NCI-H2196 treated with DMSO at 0.1 percent for 48 hours (cell line): ENCODE measurements around the gene DOK6.

Experiments used
- DNase-seq: peaks from one replicate; lab custom pipeline; 2025; ENCODE audit not compliant: unreplicated experiment; lab: John Stamatoyannopoulos, UW

DOK6 gene

GRCh38 chr18:69680123-69680522 is 279.4 kb downstream of the DOK6 start:
- DNase-seq: no peak

DNA sequence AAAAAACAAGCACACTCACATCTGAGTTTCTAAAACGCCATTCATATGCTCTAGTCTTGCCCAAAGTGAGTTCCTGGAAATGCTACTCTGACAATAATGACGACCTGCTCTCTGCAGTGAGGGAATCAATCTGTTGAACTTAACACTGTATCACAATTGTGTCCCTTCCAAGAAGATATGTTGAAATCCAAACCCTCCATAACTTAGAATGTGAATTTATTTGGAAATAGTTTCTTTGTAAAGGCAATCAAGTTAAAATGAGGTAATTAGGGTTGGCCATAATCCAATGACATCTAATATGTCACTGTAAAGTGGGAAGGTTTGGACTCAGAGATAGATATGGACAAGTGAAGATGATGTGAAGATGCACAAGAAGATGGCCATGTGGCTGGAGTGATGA is 282.5 kb downstream of the DOK6 start:
- DNase-seq: no peak

GRCh38 chr18:69684789-69685188 is 284.1 kb downstream of the DOK6 start:
- DNase-seq: no peak

GRCh38 chr18:69686861-69687260 is 286.2 kb downstream of the DOK6 start:
- DNase-seq: no peak

- no peak for DNase-seq
These were observed 288.6 kb downstream of the DOK6 start for GRCh38 chr18:69689121-69689759.

- DNase-seq: no peak
These were observed 290.5 kb downstream of the DOK6 start for GRCh38 chr18:69691008-69691760.

- DNase-seq: no peak
These were observed 296.4 kb downstream of the DOK6 start for GRCh38 chr18:69697069-69697468.

DNA sequence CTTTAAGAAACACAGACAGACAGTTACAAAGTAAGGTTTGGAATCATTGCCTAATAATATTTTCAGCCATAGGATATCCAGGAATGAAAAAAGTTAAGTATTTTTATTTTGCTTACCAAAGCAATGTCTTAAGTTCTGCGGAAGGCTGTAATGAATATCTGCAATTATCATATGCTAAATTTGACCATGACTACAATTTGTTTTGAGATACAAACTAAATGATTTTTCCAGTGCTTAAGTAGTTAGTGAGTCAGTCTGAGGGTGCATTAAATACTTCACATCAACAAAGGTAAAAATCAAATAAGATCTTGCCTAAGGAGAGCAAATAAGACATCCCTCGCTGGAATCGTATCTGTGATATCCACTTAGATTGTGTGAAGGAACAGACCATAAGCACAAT is 297.0 kb downstream of the DOK6 start:
- DNase-seq: no peak

- DNase-seq: no peak
These were observed 300.6 kb downstream of the DOK6 start for GRCh38 chr18:69701305-69701704.

DNA sequence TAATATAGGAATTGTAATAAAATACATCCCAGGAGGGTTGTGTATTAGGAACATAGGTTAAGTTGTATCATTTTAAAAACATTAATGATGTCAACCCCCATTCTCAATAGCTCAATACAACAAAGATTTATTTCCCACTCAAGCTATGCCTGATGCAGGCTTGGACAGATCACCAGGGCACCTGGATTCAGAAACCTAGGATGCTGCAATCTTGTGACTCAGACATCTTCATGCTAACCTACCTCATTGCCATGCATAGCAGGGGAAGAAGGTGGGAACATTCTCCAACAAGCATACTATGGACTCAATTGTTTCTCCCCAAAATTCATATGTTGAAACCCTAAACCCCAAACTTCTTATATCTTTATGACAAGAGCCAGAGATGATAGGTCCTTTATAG is 302.8 kb downstream of the DOK6 start:
- no peak for DNase-seq

- DNase-seq: no peak
These were observed 305.3 kb downstream of the DOK6 start for GRCh38 chr18:69705987-69706386.

- no peak for DNase-seq
These were observed 308.2 kb downstream of the DOK6 start for GRCh38 chr18:69708844-69709243.

GRCh38 chr18:69715191-69715795 is 314.6 kb downstream of the DOK6 start:
- no peak for DNase-seq

DNA sequence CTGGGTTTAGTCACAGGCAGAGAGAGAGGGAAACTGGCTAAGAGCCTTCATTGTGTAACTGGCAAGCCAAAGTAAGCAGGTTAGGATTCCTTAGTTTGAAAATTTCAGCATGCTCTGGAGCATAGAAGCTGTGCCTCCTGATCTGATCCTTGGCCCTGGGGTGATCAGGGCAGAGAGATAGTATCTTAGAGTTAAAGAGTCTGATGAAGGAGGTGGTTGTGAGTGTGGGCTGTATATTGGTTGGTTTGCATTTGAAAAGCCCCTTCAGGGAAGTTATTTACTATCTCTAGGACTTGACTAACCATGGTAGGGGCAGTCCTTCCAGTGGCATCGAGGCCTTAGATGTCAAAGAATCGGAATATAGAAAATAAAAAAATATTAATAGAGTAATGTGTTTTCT is 316.9 kb downstream of the DOK6 start:
- DNase-seq: no peak

GRCh38 chr18:69718912-69719547 is 318.3 kb downstream of the DOK6 start:
- DNase-seq: no peak

- no peak for DNase-seq
These were observed 319.7 kb downstream of the DOK6 start for GRCh38 chr18:69720422-69720821.

GRCh38 chr18:69723434-69723833 is 322.7 kb downstream of the DOK6 start:
- DNase-seq: no peak

DNA sequence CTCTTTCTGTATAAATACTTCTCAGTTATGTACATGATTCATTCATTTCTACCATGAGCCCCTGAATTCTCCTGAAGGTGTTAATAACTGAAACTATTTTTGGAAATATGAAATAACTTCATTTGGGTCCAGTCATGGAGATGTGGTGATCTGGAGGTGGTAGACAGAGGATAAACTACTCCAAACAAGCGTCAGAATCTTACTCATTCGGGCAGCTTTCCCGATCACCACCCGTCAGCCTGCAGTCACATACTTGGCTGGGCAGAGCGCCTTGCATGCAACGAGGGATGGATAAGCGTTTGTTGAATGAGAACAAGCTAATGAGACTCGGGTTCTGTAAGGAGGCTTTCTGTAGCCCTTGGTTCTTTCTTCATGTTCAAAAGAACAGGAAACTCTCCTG is 324.3 kb downstream of the DOK6 start:
- no peak for DNase-seq

DNA sequence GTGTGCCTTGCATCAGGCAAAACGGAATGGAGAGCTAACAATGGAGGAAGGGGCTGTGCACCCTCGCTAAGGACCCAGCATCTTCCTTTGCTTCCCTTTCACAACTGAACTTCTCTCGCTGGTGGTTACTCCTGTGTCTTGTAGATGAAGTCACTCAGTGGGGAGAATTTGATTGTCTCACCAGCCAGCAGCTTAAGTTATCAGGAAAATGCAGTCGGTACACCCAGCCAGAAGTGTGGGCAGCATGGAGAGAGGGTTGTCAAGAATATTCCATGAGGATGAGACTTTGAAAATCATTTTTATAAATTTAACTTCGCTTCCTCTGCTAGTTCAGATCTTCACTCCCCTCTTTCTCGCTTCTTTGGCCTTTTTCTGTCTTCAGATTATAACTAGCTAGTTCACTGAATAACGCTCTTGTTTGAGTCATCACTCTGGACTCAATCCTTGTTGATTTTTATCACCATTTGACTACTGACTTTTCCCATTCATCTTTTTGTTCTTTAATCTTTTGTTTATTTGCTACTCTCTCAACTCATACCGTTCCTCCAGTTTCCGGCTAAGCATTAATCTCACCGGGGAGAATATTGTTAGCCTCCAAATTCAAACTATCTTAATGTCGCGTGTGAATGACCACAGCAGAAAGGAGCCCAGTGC is 325.3 kb downstream of the DOK6 start:
- DNase-seq: no peak

DNA sequence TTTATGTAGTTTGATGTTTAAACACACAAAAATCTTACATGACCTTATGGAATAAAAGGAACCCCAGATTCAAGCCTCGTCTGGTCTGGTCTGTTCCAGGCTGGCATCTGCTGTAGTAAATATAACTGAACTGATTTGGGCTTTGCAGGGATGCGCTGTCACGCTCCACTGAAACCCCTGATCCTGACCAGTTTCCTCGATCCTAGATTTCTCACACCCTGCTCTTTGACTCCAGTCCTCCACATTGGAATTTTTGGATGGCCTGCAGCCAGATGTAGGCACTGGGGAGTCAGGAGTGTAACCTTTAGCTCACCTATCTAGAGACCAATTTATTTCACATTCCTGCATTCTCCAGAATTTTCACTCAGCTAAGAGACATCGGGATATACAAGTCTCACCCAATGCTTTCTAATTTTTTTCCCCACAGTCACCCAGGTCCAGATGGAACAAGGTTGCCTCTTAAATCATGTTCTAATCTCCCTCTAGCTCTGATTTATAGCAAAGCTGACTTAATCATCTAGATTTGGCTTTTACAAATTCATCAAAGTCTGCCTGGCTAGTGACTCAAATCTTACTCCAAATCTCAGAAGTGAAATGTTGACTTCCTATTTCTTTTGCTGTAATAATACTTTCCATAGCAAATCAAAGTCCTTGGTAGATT is 327.4 kb downstream of the DOK6 start:
- DNase-seq: no peak

GRCh38 chr18:69730664-69731063 is 330.0 kb downstream of the DOK6 start:
- DNase-seq: no peak
